Type B pancreatic cell (in vitro differentiated cells): ENCODE results near the gene MLH3. TPM values are rescaled to one million over a fixed set of nuclear protein-coding genes. Genes with fewer than 3 reads are reported as not detected.
"Not testable (repeated sequence)": the region's sequence is repeated elsewhere in the genome, so short reads cannot be mapped to it uniquely, and the experiment has no call there.

Source experiments
- DNase-seq: peaks from one replicate; pipeline ENCODE4 v3.0.0; 2021; ENCODE audit warnings: mixed read lengths; ENCODE audit not compliant: unreplicated experiment; ENCODE audit errors: extremely low spot score
- H3K27ac Mint-ChIP-seq: 2 replicates; pipeline ENCODE4 v1.8.0; 2021; ENCODE audit warnings: mild to moderate bottlenecking, mixed read lengths
- H3K27me3 Mint-ChIP-seq: 2 replicates; pipeline ENCODE4 v1.8.0; 2021; ENCODE audit warnings: mixed read lengths
- H3K36me3 Mint-ChIP-seq: 2 replicates; pipeline ENCODE4 v1.8.0; 2021; ENCODE audit warnings: mixed read lengths
- H3K4me1 Mint-ChIP-seq: one replicate; pipeline ENCODE4 v1.8.0; 2021; ENCODE audit warnings: mixed read lengths; ENCODE audit not compliant: unreplicated experiment
- H3K4me3 Mint-ChIP-seq: 2 replicates; pipeline ENCODE4 v1.8.0; 2021; ENCODE audit warnings: mild to moderate bottlenecking, mixed read lengths
- H3K9me3 Mint-ChIP-seq: 2 replicates; pipeline ENCODE4 v1.8.0; 2021; ENCODE audit warnings: mixed read lengths
- total RNA-seq: library from RNA; stranded (reverse); gene quantifications from 2 replicates; pipeline ENCODE4 v1.2.1, GENCODE V29; 2021; ENCODE audit warnings: low replicate concordance
- TF ChIP-seq, protein P1 (sequence below): fragments of 200-600 bp; sonication (generic); conservative IDR thresholded peaks from 2 replicates; pipeline ENCODE4 v1.5.0; 2021; ENCODE audit warnings: antibody characterized with exemption, mild to moderate bottlenecking

The MLH3 gene
- total RNA-seq, 1 donor from 2014 or later, result 28.5 TPM

DNA sequence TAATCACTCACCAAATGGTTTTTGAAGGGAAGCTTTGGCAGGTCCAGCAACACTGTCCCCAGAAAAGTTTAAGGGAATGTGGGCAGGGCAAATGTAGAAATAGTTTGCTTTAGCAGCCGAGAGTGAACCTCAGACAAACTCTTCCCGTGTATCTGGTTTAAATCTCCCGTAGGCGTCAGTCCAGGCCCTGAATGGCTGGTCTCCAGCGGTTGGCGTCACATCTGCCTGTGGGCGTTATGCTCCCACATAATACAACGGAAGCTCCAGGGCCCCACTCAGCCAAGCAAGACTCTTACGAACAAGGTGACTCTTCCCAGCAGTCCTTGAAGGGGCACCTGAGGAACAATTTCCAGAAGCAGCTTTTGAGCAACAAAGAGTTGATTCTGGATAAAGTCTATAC, 19.1 kb upstream of the MLH3 start:
- DNase-seq, result no peak
- H3K4me1 Mint-ChIP-seq, result peaks cover 10% of the 10 kb centered on the region
- H3K27ac Mint-ChIP-seq, result peak overlapping the region; percentile 96
- no peaks in the 10 kb centered on the region for H3K27me3 Mint-ChIP-seq
- H3K36me3 Mint-ChIP-seq, result no peaks in the 10 kb centered on the region
- no peak overlapping the region for H3K4me3 Mint-ChIP-seq
- no peaks in the 10 kb centered on the region for H3K9me3 Mint-ChIP-seq
- TF ChIP-seq, protein P1, sequence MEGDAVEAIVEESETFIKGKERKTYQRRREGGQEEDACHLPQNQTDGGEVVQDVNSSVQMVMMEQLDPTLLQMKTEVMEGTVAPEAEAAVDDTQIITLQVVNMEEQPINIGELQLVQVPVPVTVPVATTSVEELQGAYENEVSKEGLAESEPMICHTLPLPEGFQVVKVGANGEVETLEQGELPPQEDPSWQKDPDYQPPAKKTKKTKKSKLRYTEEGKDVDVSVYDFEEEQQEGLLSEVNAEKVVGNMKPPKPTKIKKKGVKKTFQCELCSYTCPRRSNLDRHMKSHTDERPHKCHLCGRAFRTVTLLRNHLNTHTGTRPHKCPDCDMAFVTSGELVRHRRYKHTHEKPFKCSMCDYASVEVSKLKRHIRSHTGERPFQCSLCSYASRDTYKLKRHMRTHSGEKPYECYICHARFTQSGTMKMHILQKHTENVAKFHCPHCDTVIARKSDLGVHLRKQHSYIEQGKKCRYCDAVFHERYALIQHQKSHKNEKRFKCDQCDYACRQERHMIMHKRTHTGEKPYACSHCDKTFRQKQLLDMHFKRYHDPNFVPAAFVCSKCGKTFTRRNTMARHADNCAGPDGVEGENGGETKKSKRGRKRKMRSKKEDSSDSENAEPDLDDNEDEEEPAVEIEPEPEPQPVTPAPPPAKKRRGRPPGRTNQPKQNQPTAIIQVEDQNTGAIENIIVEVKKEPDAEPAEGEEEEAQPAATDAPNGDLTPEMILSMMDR, result no peak

DNA sequence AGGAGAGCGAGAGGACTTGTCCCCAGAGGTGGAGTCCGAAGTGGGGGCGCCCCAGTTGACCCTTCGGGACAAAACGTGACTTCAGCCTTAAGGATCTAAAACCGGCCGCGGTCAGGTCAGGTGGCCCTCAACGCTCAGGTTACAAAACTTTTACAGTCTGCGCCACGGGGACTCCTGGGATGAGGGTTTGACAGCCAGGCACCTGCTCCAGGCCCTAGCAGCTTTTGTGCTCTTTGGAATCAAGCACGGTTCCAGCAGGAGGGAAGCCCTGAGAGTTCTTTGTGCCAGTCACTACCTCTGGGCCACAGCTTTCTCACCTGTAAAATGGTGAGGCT, 18.5 kb upstream of the MLH3 start:
- H3K27me3 Mint-ChIP-seq, result no peaks in the 10 kb centered on the region
- H3K9me3 Mint-ChIP-seq, result no peaks in the 10 kb centered on the region
- no peak for DNase-seq
- no peaks in the 10 kb centered on the region for H3K36me3 Mint-ChIP-seq
- peak overlapping the region; percentile 96 for H3K27ac Mint-ChIP-seq
- no peak overlapping the region for H3K4me3 Mint-ChIP-seq
- TF ChIP-seq, protein P1, result no peak
- H3K4me1 Mint-ChIP-seq, result peaks cover 10% of the 10 kb centered on the region

DNA sequence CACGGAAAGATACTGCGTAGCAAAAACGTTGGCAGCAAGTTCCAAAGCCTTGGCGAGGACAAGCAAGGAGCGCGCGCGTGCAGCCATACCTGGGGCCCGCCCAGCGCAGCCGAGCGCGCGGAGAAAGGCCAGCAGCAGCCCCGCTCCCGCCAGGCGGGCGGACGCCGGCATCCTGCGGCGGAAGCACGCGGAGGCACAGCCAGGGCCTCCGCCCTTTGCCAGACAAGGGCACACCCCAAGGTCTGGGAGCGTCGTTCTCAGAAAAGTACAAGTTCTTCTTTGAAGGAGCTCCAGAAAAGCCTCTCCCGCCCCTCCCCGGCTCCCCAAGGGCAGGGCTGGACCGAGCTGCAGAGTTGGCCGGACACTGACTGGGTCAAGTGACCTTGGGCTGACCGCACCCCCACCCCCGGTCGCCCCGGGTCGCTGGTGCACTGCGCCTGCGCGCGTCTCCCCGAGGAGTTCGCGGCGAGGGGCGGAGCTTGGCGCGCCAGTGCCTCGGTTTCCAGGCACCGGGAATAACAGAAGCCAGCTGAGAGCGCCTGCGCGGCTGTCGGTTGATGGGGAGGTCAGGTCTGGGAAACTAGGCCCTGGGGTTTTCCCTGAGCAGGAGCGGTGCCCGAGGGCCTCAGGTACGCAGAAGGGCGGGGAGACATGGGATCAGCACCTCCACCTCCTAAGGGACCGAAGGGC, 18.0 kb upstream of the MLH3 start, which contains the start of gene ZC2HC1C:
Gene ZC2HC1C, plus strand, starts transcription at position 521 of the 690 bp plus-strand sequence. CDS start 933 bp downstream, outside the sequence.
- peak; percentile 90 for DNase-seq
- Mint-ChIP-seq H3K4me1 (peaks cover 10% of the 10 kb centered on the region), H3K9me3 (no peaks in the 10 kb centered on the region), H3K36me3 (no peaks in the 10 kb centered on the region), H3K4me3 (no peak within 1 kb of the TSS), H3K27ac (peak within 1 kb of the TSS; percentile 96), H3K27me3 (no peaks in the 10 kb centered on the region)
- TF ChIP-seq, protein P1, result no peak

DNA sequence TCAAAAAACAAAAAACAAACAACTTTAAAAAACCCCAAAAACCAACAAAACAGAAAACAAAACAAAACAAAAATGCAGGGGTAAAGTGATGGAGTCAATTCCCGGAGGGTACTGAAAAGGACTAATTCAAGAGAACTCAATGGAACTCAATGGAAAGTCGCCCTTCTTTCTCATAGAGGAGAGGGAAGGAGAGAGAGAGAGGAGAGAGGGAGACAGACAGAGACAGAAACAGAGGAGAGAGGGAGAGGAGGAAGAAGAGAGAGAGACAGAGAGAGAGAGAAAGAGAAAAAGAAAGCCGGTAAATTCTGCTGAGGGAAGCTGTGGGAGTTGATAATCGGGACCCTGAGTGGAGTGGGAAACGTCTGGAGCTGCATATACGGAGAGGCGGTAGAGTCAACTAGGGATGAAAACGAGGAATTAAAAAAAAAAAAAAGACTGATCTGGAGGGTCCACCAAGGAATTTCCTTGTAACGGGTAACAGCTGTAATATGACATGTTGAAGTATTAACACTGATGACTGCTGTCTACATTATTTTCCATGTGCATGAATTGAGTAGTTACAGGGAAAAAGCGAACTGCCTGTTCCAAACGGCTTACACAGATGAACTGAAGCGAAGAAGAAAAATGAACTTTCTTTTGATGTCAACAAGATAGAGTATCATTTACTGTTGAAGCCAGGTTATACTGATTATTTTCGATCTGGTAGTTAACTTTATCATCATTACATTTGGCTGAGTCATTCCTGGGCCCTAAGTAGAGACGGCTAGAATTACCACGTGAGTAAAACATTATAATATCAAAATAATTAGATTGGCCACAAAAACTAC, 17.2 kb upstream of the MLH3 start:
- H3K27me3 Mint-ChIP-seq, result no peaks in the 10 kb centered on the region
- no peak overlapping the region for H3K27ac Mint-ChIP-seq

DNA sequence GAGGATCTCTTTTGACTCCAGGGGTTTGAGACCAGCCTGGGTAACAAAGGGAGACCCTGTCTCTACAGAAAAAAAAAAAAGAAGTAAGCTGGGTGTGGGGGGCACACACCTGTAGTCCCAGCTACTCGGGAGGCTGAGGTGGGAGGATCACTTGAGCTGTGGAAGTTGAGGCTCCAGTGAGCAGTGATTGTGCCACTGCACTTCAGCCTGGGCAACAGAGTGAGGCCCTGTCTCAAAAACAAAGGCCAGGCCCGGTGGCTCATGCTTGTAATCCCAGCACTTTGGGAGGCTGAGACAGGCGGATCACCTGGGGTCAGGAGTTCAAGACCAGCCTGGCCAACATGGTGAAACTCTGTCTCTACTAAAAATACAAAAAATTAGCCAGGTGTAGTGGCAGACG, 16.5 kb upstream of the MLH3 start:
- not testable (repeated sequence) for H3K27me3 Mint-ChIP-seq, H3K36me3 Mint-ChIP-seq, H3K27ac Mint-ChIP-seq, DNase-seq, H3K4me3 Mint-ChIP-seq, H3K9me3 Mint-ChIP-seq
- peaks cover 25% of the 10 kb centered on the region for H3K4me1 Mint-ChIP-seq

More for the DNA sequence above, 17.2 kb upstream of the MLH3 start:
- TF ChIP-seq, protein P1, result no peak
- no peaks in the 10 kb centered on the region for H3K9me3 Mint-ChIP-seq
- DNase-seq, result no peak
- no peak overlapping the region for H3K4me3 Mint-ChIP-seq
- H3K4me1 Mint-ChIP-seq, result peaks cover 18% of the 10 kb centered on the region
- H3K36me3 Mint-ChIP-seq, result no peaks in the 10 kb centered on the region

DNA sequence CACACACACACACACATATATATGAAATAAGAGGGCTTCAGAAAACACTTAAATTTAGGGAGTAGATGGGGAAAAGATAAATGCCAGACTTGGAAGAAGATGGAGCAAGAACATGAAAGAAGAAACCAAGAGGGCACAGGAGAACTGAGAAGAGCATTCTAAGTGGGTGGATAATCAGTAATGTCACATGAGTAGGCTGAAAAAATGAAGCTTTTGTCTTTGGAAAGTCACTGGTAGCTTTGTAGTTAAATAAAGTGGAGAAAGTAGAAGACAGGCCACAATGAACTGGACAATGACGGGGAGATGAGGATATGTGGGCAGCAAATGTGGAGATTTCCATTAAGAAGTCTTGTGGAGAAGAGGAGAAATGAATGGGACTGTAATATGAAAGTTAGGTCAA, 15.9 kb upstream of the MLH3 start:
- DNase-seq, result no peak
- TF ChIP-seq, protein P1, result no peak
- H3K27ac Mint-ChIP-seq, result no peak overlapping the region
- H3K27me3 Mint-ChIP-seq, result no peaks in the 10 kb centered on the region
- H3K4me3 Mint-ChIP-seq, result no peak overlapping the region
- H3K36me3 Mint-ChIP-seq, result no peaks in the 10 kb centered on the region
- H3K4me1 Mint-ChIP-seq, result peaks cover 26% of the 10 kb centered on the region
- H3K9me3 Mint-ChIP-seq, result no peaks in the 10 kb centered on the region
